Tibial nerve (tissue), 4 donors: ENCODE data around the gene KRTAP10-3. TPM values are rescaled to one million over a fixed set of nuclear protein-coding genes. Genes with fewer than 3 reads are reported as not detected.

Experiments
- DNase-seq, 2 donors: peaks; one replicate each; pipeline ENCODE4 v3.0.0-alpha.2; 2019; ENCODE audit warnings: low spot score in 2 of 2
- H3K27ac ChIP-seq, 4 donors: fragments of 200-600 bp; sonication (generic) in 3 of 4; one replicate each; pipeline ENCODE4 v1.5.1; 2017 to 2019; ENCODE audit warnings: mild to moderate bottlenecking in 1 of 4
- H3K27me3 ChIP-seq, 2 donors: fragments of 200-600 bp; sonication (generic) in 1 of 2; one replicate each; pipeline versions ENCODE4 v1.5.1 to v1.6.0; 2017 to 2019
- H3K36me3 ChIP-seq, 3 donors: fragments of 200-600 bp; sonication (generic); one replicate each; pipeline ENCODE4 v1.5.1; 2018 to 2019
- H3K4me1 ChIP-seq, 4 donors: fragments of 200-600 bp; sonication (generic) in 3 of 4; one replicate each; pipeline ENCODE4 v1.5.1; 2017 to 2019
- H3K4me3 ChIP-seq, 4 donors: fragments of 200-600 bp; sonication (generic) in 3 of 4; one replicate each; pipeline ENCODE4 v1.5.1; 2017 to 2019; ENCODE audit warnings: mild to moderate bottlenecking in 1 of 4, moderate library complexity in 1 of 4
- H3K9me3 ChIP-seq, 4 donors: fragments of 200-600 bp; sonication (generic) in 3 of 4; one replicate each; pipeline ENCODE4 v1.5.1; 2017 to 2019
- CTCF ChIP-seq, 5 experiments: fragments of 200-600 bp in 3 of 5; fragments of 450-650 bp in 2 of 5; sonication (generic) in 3 of 5; IDR thresholded peaks; one replicate each; pipeline ENCODE4 v1.5.1; 2016 to 2019; ENCODE audit warnings: antibody characterized with exemption in 5 of 5, mild to moderate bottlenecking in 3 of 5, moderate library complexity in 2 of 5
- EP300 ChIP-seq, 2 donors: sonication (generic); formaldehyde crosslinking; IDR thresholded peaks; one replicate each; pipeline ENCODE4 v1.6.1; 2017; ENCODE audit warnings: antibody characterized with exemption in 2 of 2, mild to moderate bottlenecking in 1 of 2
- POLR2A ChIP-seq, 2 donors: fragments of 450-650 bp; IDR thresholded peaks; one replicate each; pipeline ENCODE4 v1.6.1; 2017; ENCODE audit warnings: antibody characterized with exemption in 2 of 2, mild to moderate bottlenecking in 2 of 2, moderate library complexity in 2 of 2
- WGBS, 2 donors: methylation state at CpG; one replicate each; pipeline ENCODE4 v1.1.5; 2018; 5-methylcytosine and 5-hydroxymethylcytosine counted together
- total RNA-seq, 4 donors: library from RNA; depleted of rRNA; stranded (reverse); fragments of >200 nt; gene quantifications; one replicate each; pipeline ENCODE4 v1.1.0, GENCODE V29; 2016

Gene KRTAP10-3
- total RNA-seq, 4 donors from 2014 or later, result not detected

- DNase-seq, result no peak
- Histone ChIP-seq H3K9me3 (peaks cover 0 to 5% (median 0%) of the 10 kb centered on the region in 4 donors), H3K36me3 (no peaks in the 10 kb centered on the region), H3K4me3 (no peak overlapping the region), H3K4me1 (no peaks in the 10 kb centered on the region), H3K27me3 (no peaks in the 10 kb centered on the region), H3K27ac (no peak overlapping the region)
- TF ChIP-seq EP300 (IDR thresholded peaks at IDR 0.05), result no peak
- no peak for TF ChIP-seq POLR2A (IDR thresholded peaks at IDR 0.05)
- TF ChIP-seq CTCF (IDR thresholded peaks at IDR 0.05), result no peak
- 91 to 92% methylated on average over 25 to 37 of the region's 37 CpGs for WGBS, 2 donors
Measured at GRCh38 chr21:44533121-44533890, 25.3 kb downstream of the KRTAP10-3 start.

- Histone ChIP-seq H3K4me3 (no peak overlapping the region), H3K4me1 (no peaks in the 10 kb centered on the region), H3K27ac (no peak overlapping the region), H3K36me3 (no peaks in the 10 kb centered on the region), H3K27me3 (no peaks in the 10 kb centered on the region), H3K9me3 (peaks cover 0 to 2% (median 0%) of the 10 kb centered on the region in 4 donors)
- WGBS, 2 donors, result 75 to 77% methylated on average over 16 of the region's 16 CpGs
- TF ChIP-seq EP300 (IDR thresholded peaks at IDR 0.05) (no peak), POLR2A (IDR thresholded peaks at IDR 0.05) (no peak), CTCF (IDR thresholded peaks at IDR 0.05) (no peak)
- no peak for DNase-seq
Measured at GRCh38 chr21:44532712-44533111, 25.9 kb downstream of the KRTAP10-3 start.

GRCh38 chr21:44531606-44532564 lies 26.7 kb downstream of the KRTAP10-3 start:
- no peak for DNase-seq

GRCh38 chr21:44530903-44531605 lies 27.5 kb downstream of the KRTAP10-3 start:
- Histone ChIP-seq H3K27ac (no peak overlapping the region), H3K4me3 (no peak overlapping the region), H3K4me1 (no peaks in the 10 kb centered on the region), H3K9me3 (no peaks in the 10 kb centered on the region), H3K36me3 (no peaks in the 10 kb centered on the region), H3K27me3 (no peaks in the 10 kb centered on the region)
- no peak for DNase-seq
- no peak for TF ChIP-seq POLR2A (IDR thresholded peaks at IDR 0.05)
- no peak for TF ChIP-seq CTCF (IDR thresholded peaks at IDR 0.05)
- no peak for TF ChIP-seq EP300 (IDR thresholded peaks at IDR 0.05)
- WGBS, 2 donors, result 86% methylated on average over 19 to 22 of the region's 23 CpGs

More at GRCh38 chr21:44531606-44532564, 26.7 kb downstream of the KRTAP10-3 start:
- H3K27ac ChIP-seq, result no peak overlapping the region
- WGBS, 2 donors, result 73 to 76% methylated on average over 30 of the region's 30 CpGs
- H3K27me3 ChIP-seq, result no peaks in the 10 kb centered on the region
- no peak for TF ChIP-seq EP300 (IDR thresholded peaks at IDR 0.05)
- no peak for TF ChIP-seq CTCF (IDR thresholded peaks at IDR 0.05)
- TF ChIP-seq POLR2A (IDR thresholded peaks at IDR 0.05), result no peak
- no peak overlapping the region for H3K4me3 ChIP-seq
- no peaks in the 10 kb centered on the region for H3K9me3 ChIP-seq
- no peaks in the 10 kb centered on the region for H3K4me1 ChIP-seq
- H3K36me3 ChIP-seq, result no peaks in the 10 kb centered on the region
